Prostate gland (tissue), 2 donors: Measurements from ENCODE around the gene NRXN2. TPM values are rescaled to one million over a fixed set of nuclear protein-coding genes. Genes with fewer than 3 reads are reported as not detected.

Experiments
- DNase-seq: peaks from one replicate; pipeline ENCODE4 v3.0.0-alpha.2; 2019; ENCODE audit warnings: low spot score
- H3K27ac ChIP-seq, 2 donors: fragments of 200-600 bp; sonication (generic); 2 replicates each; pipeline ENCODE4 v1.5.1; 2017 to 2019
- H3K27me3 ChIP-seq: fragments of 200-600 bp; sonication (generic); replicated peaks from 2 replicates; pipeline ENCODE4 v1.5.1; 2019; ENCODE audit not compliant: insufficient read depth
- H3K36me3 ChIP-seq, 2 donors: fragments of 200-600 bp; sonication (generic); 1 replicate in 1 of 2; 2 replicates in 1 of 2; pipeline versions ENCODE4 v1.5.1 to v1.8.1; 2017 to 2019
- H3K4me1 ChIP-seq: fragments of 200-600 bp; sonication (generic); replicated peaks from 2 replicates; pipeline ENCODE4 v1.5.1; 2019
- H3K4me3 ChIP-seq, 2 donors: fragments of 200-600 bp; sonication (generic); 2 replicates each; pipeline ENCODE4 v1.5.1; 2017 to 2019
- H3K9me3 ChIP-seq: fragments of 200-600 bp; sonication (generic); 2 replicates; pipeline ENCODE4 v1.5.1; 2017
- POLR2A ChIP-seq: fragments of 450-650 bp; IDR thresholded peaks from one replicate; pipeline ENCODE4 v1.6.1; 2016; ENCODE audit warnings: antibody characterized with exemption, mild to moderate bottlenecking
- POLR2AphosphoS5 ChIP-seq: sonication (generic); formaldehyde crosslinking; IDR thresholded peaks from one replicate; pipeline ENCODE4 v1.6.1; 2017; ENCODE audit warnings: antibody characterized with exemption
- WGBS: methylation state at CpG from one replicate; pipeline ENCODE4 v1.1.5; 2018; 5-methylcytosine and 5-hydroxymethylcytosine counted together
- intact Hi-C: fragments of 100-400 bp; cut with DNase I; formaldehyde crosslinking; loops from one replicate; pipeline ENCODE4 v1.14.2; 2022
- total RNA-seq, 2 donors: library from RNA; depleted of rRNA; stranded (reverse); fragments of >200 nt; gene quantifications; one replicate each; pipeline ENCODE4 v1.1.0, GENCODE V29; 2016
- TF ChIP-seq, protein P1 (sequence below), 4 experiments: fragments of 200-600 bp in 2 of 4; fragments of 450-650 bp in 2 of 4; sonication (generic) in 2 of 4; IDR thresholded peaks; 1 replicate in 3 of 4; 2 replicates in 1 of 4; pipeline ENCODE4 v1.5.1; 2016 to 2019; ENCODE audit warnings: antibody characterized with exemption in 4 of 4, mild to moderate bottlenecking in 2 of 4, moderate library complexity in 2 of 4

The NRXN2 gene
- total RNA-seq, 2 donors from 2014 or later, result 0.46 to 26.8 TPM

DNA sequence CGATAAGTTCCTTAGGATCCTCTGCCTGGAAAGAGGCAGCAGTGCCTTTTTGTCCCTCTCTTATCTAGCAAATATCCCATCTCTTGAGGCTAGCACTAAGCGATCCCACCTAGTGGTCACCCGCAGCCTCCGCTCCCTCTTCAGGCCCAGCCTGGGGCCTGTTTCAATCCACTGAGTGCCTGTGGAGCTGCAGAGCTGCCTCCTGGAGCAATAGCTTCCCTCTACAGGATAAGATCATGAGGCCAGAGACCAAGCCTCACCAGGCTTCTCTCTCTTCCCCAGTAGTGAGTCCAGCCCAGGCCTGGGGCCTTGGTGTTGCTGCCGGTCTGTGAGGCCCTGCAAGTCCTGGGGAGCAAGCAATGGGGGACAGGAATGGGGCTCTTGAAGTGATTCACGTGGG lies 66.1 kb downstream of the NRXN2 start:
- intact Hi-C loops, result no loop called here
- H3K27ac ChIP-seq, result no peak overlapping the region

DNA sequence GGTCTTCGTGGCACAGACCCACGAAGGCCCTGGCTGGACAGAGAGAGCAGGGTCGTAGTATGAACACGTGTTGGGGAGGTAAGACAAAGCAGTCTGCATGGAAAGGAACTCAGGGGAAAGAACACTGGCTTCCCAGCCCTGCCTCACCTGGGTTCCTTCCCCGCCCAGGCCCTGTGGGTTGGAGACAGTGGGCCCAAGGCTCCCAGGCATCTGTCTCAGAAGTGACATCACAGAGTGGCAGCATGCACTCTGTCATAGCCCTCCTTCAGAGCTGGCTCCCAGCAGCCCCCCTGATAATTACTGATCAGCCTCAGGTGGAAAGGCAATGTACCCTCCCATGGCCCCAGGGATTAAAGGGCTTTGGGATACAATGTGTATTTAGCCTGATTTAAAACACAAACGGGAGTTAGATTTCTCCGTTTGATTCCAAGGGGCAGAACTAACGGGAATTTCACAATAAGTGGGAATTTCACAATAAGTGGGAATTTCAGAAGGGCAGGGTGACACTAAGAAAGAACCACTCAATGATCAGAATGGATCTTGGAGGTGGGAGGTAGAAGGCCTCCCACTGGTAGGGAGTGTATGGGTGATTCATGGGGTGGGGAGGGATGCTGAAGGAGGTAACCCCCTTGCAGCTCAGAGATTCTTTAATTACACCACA lies 66.9 kb downstream of the NRXN2 start:
- Histone ChIP-seq H3K27me3 (no peaks in the 10 kb centered on the region), H3K27ac (no peak overlapping the region), H3K36me3 (no peaks in the 10 kb centered on the region), H3K4me3 (no peak overlapping the region), H3K4me1 (no peaks in the 10 kb centered on the region), H3K9me3 (no peaks in the 10 kb centered on the region)
- no peak for DNase-seq
- intact Hi-C loops, result no loop called here
- TF ChIP-seq, protein P1, sequence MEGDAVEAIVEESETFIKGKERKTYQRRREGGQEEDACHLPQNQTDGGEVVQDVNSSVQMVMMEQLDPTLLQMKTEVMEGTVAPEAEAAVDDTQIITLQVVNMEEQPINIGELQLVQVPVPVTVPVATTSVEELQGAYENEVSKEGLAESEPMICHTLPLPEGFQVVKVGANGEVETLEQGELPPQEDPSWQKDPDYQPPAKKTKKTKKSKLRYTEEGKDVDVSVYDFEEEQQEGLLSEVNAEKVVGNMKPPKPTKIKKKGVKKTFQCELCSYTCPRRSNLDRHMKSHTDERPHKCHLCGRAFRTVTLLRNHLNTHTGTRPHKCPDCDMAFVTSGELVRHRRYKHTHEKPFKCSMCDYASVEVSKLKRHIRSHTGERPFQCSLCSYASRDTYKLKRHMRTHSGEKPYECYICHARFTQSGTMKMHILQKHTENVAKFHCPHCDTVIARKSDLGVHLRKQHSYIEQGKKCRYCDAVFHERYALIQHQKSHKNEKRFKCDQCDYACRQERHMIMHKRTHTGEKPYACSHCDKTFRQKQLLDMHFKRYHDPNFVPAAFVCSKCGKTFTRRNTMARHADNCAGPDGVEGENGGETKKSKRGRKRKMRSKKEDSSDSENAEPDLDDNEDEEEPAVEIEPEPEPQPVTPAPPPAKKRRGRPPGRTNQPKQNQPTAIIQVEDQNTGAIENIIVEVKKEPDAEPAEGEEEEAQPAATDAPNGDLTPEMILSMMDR (IDR thresholded peaks at IDR 0.05), result no peak
- TF ChIP-seq POLR2A, result no peak
- TF ChIP-seq POLR2AphosphoS5, result no peak
- 89% methylated on average over 8 of the region's 8 CpGs for WGBS

More for the DNA sequence above, 66.1 kb downstream of the NRXN2 start:
- DNase-seq, result no peak
- H3K4me1 ChIP-seq, result no peaks in the 10 kb centered on the region
- no peaks in the 10 kb centered on the region for H3K36me3 ChIP-seq
- H3K9me3 ChIP-seq, result no peaks in the 10 kb centered on the region
- no peaks in the 10 kb centered on the region for H3K27me3 ChIP-seq
- no peak for TF ChIP-seq POLR2AphosphoS5
- TF ChIP-seq, protein P1 (IDR thresholded peaks at IDR 0.05), result no peak
- TF ChIP-seq POLR2A, result no peak
- no peak overlapping the region for H3K4me3 ChIP-seq
- 94% methylated on average over 6 of the region's 6 CpGs for WGBS

DNA sequence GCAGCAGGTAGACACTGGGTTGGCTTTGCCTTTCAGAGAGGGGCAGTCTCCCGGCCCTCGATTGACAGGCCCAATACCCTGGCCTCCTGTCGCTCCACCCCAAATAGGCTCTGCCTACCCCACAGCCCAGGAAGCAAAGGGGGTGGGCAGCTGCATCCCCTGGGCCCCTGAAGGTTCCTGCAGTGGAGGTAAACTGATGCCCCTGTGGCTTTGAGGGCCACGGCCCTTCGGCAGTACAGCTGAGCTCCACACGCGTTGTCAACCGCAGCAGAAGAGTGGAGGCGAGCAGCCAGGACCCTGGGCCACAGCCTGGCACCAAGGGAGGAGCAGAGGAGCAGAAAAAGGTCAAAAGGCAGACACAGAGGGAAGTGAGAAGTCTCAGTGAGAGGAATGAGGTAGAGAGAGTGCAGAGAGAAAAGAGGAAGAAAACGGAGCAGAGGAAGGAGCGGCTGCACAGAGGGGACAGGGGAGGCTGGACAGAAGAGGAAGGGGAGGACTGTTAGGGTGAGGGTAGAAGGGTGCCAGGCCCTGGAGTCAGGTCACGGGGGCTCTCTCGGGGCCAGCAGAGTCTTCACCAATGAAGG lies 67.9 kb downstream of the NRXN2 start:
- H3K27me3 ChIP-seq, result no peaks in the 10 kb centered on the region
- TF ChIP-seq POLR2A (no peak), POLR2AphosphoS5 (no peak)
- TF ChIP-seq, protein P1 (IDR thresholded peaks at IDR 0.05), result no peak
- H3K36me3 ChIP-seq, result no peaks in the 10 kb centered on the region
- H3K4me1 ChIP-seq, result no peaks in the 10 kb centered on the region
- DNase-seq, result no peak
- intact Hi-C loops, result no loop called here
- no peaks in the 10 kb centered on the region for H3K9me3 ChIP-seq
- no peak overlapping the region for H3K4me3 ChIP-seq
- WGBS, result 76% methylated on average over 13 of the region's 13 CpGs
- H3K27ac ChIP-seq, result no peak overlapping the region

DNA sequence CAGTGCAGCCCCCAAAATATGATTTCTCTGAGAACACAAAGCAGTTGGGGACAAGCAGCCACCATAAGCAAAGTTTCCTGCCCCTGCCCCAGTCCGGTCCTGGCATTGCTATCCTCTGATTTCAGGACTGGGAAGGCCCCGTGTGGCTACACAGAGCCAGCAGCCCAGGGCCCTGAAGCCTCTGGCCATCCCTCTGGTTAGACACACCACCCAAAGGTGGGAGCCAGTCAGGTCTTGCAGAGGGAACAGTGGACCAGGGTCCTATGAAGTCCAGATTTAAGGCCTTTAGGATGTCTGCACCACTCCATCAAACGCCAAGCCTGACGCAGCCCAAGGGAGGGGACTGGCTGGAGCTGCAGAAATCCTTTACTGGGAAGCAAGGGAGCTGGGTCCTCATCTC lies 68.6 kb downstream of the NRXN2 start:
- no peak overlapping the region for H3K27ac ChIP-seq
- no peak for DNase-seq
- WGBS, result 93% methylated on average over 4 of the region's 4 CpGs
- H3K27me3 ChIP-seq, result no peaks in the 10 kb centered on the region
- H3K4me1 ChIP-seq, result no peaks in the 10 kb centered on the region
- H3K4me3 ChIP-seq, result no peak overlapping the region
- H3K9me3 ChIP-seq, result no peaks in the 10 kb centered on the region
- H3K36me3 ChIP-seq, result no peaks in the 10 kb centered on the region
- intact Hi-C loops, result no loop called here
- TF ChIP-seq, protein P1 (IDR thresholded peaks at IDR 0.05), result no peak
- TF ChIP-seq POLR2A, result no peak
- no peak for TF ChIP-seq POLR2AphosphoS5
